ENCODE data around the gene RDH16. TPM values are rescaled to one million over a fixed set of nuclear protein-coding genes. Genes with fewer than 3 reads are reported as not detected.

Gene RDH16
- total RNA-seq, 1 experiment from 2014 or later, result 0.39 TPM

- H3K27ac ChIP-seq (ENCODE audit: insufficient read length, low read depth, low read length), result no peak overlapping the region
- no peak overlapping the region for H3T11ph ChIP-seq (ENCODE audit: low read length)
- H3K23me2 ChIP-seq (ENCODE audit: insufficient read length, low read depth, low read length, poor library complexity, severe bottlenecking), result no peaks in the 10 kb centered on the region
- H3K9ac ChIP-seq (ENCODE audit: extremely low read depth, insufficient read length, low read length), result no peak overlapping the region
- no peak overlapping the region for H3K14ac ChIP-seq (ENCODE audit: insufficient read depth, low read length)
- Mint-ChIP-seq H3K27me3 (ENCODE audit: low read depth) (peaks cover 6% of the 10 kb centered on the region), H3K4me3 (no peak overlapping the region), H3K27ac (no peak overlapping the region; a peak in 1 of 7 replicates), H3K36me3 (ENCODE audit: insufficient read depth in 1 of 3, low read depth in 3 of 3) (no peaks in the 10 kb centered on the region), H3K9me3 (peaks cover 0 to 1% of the 10 kb centered on the region in 2 experiments; a peak in 3 of 5 replicates), H3K4me1 (peaks cover 33 to 35% of the 10 kb centered on the region in 2 experiments)
- WGBS (ENCODE audit: extremely low coverage, insufficient read length, low lambda C conversion rate), result no CpG with 5 or more reads among the region's 1 CpG
- H2BK15ac ChIP-seq (ENCODE audit: low read depth, low read length), result no peak overlapping the region
- H3K4me1 ChIP-seq (ENCODE audit: insufficient read depth, low read length), result peaks cover 6% of the 10 kb centered on the region; the same call in 1 of the 2 replicates
- H3K4ac ChIP-seq (ENCODE audit: low read depth, low read length), result no peak overlapping the region
- no peaks in the 10 kb centered on the region for H4K20me1 ChIP-seq (ENCODE audit: control insufficient read depth, insufficient read depth, insufficient read length)
- no peak overlapping the region for H2BK5ac ChIP-seq (ENCODE audit: insufficient read length, low read length)
- H2AK5ac ChIP-seq (ENCODE audit: insufficient read length, low read length), result no peak overlapping the region
- no peak overlapping the region for H4K91ac ChIP-seq (ENCODE audit: insufficient read length, low read depth, low read length)
- no peak overlapping the region for H2BK12ac ChIP-seq (ENCODE audit: insufficient read length, low read depth, low read length)
- no peak for DNase-seq
- no peak overlapping the region for H4K5ac ChIP-seq (ENCODE audit: insufficient read length, low read depth, low read length)
- H3K23ac ChIP-seq (ENCODE audit: insufficient read length, low read depth, low read length), result no peak overlapping the region
- H2BK120ac ChIP-seq (ENCODE audit: low read depth, low read length, poor library complexity, severe bottlenecking), result no peak overlapping the region
- H3K79me1 ChIP-seq (ENCODE audit: insufficient read depth, low read depth, low read length, poor library complexity, severe bottlenecking), result no peaks in the 10 kb centered on the region
- H3K9me3 ChIP-seq (ENCODE audit: control insufficient read depth, low read depth, low read length), result no peaks in the 10 kb centered on the region
- H3K27me3 ChIP-seq (ENCODE audit: insufficient read depth, low read length), result no peaks in the 10 kb centered on the region
- no peak overlapping the region for H3K18ac ChIP-seq (ENCODE audit: insufficient read length, low read depth, low read length)
- TF ChIP-seq CTCF (conservative IDR thresholded peaks at IDR 0.05), result no peak
- no peak overlapping the region for H3K4me2 ChIP-seq (ENCODE audit: insufficient read depth, insufficient read length, low read length)
- H3K79me2 ChIP-seq (ENCODE audit: insufficient read depth, low read length), result no peaks in the 10 kb centered on the region
- no peak overlapping the region for H2AFZ ChIP-seq (ENCODE audit: low read length)
- H3K56ac ChIP-seq (ENCODE audit: insufficient read length, low read depth, low read length), result no peak overlapping the region
- no peak overlapping the region for H2BK20ac ChIP-seq (ENCODE audit: low read depth, low read length, poor library complexity, severe bottlenecking)
- H4K8ac ChIP-seq (replicated peaks; ENCODE audit: insufficient read length, low read depth, low read length), result no peak overlapping the region
Observed at GRCh38 chr12:56932867-56933266, 24.5 kb downstream of the RDH16 start.
